NOMO-1 (cell line): ENCODE data around the gene MT1G.
"Not testable (repeated sequence)": the region's sequence is repeated elsewhere in the genome, so short reads cannot be mapped to it uniquely, and the experiment has no call there.

ENCODE experiments used
- DNase-seq, 2 experiments: peaks; one replicate each; lab custom pipeline; 2025; ENCODE audit not compliant: unreplicated experiment in 2 of 2; lab: John Stamatoyannopoulos, UW

The MT1G gene

GRCh38 chr16:56684926-56685590 lies 17.2 kb upstream of the MT1G start:
- no peak for DNase-seq

DNA sequence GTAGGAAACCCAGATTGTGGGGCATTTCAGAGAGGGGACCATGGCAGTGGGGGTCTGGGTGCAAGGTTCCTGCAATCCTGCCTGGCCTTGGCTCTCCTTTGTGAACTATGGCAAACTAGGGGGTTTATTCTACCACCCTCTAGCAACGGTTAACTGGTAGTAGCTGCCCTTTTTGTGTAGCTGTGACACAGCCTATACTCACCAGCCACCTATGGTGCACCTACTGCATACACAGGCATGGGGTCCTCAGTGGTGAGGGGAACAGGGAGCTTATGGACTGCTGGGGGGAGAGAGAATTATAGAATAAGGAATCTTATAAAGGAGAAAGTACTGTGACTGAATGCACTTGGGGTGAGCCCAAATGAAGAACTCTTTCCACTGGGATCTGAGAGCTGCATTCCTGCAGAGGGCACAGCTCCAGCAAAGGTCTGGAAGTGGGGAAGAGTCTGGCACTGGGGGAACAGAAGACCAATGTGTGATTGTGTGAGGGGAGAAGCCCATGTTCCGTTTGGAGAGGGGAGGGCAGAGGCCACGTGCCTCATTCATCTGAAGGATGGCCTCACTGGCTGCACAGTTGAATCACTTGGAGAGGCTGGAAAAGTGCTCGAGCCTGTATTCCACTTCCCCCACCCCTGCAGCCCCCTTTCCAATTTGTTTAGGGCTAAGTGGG lies 16.5 kb upstream of the MT1G start:
- DNase-seq: no peak

DNA sequence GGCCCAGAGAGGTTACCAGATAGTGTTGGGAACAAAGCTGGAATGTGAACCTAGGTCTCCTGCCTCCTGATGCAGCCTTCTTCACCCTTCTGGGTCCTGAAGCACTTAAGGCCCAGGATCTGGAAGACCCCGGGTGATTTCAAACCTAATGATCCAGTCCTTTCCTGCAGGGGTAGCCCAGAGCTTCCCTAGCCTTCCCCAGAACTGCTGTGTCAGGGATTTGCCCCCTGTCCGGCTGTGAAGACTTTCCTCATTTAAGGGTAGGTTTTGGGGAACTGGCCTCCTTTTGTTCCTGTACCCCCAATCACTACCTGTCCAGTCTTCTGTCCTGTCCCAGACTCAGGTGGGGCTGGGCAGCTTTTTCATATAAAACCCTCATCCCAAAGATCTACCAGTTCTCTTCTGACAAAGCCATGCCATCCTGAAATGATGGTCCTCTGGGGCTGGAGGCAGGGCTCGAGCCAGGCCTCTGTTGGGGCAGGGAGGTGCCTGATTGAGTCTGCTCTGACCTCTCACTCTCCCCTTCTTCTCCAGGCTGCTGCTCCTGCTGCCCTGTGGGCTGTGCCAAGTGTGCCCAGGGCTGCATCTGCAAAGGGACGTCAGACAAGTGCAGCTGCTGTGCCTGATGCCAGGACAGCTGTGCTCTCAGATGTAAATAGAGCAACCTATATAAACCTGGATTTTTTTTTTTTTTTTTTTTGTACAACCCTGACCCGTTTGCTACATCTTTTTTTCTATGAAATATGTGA lies 15.7 kb upstream of the MT1G start:
- no peak for DNase-seq

- DNase-seq: peak in 1 of 2 experiments; percentile 9
These were observed 15.0 kb upstream of the MT1G start for GRCh38 chr16:56682703-56683397.

- peak; percentile 92 to 96 for DNase-seq
These were observed 14.3 kb upstream of the MT1G start, which contains the start of gene MT1X for GRCh38 chr16:56681939-56682702. Gene MT1X, plus strand, starts transcription at chr16:56682470. Its CDS starts 71 bp downstream, at chr16:56682541.

- DNase-seq: peak; percentile 18 to 42
These were observed 12.0 kb upstream of the MT1G start for GRCh38 chr16:56679818-56680217.

- DNase-seq: no peak
These were observed 11.3 kb upstream of the MT1G start for GRCh38 chr16:56679078-56679730.

DNA sequence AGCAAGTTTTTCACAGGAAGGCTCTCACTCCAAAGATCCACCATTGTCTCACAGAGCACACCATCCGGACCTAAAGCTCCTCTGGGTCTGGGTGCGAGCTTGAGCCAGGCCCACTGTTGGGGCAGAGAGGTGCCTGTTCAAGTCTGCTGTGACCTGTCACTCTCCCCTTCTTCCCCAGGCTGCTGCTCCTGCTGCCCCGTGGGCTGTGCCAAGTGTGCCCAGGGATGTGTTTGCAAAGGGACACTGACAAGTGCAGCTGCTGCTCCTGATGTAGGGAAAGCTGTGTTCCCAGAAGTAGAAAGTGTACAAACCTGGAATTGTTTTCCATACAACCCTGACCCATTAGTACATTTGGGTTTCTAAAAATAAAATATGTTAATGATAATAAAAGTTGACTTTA lies 9.6 kb upstream of the MT1G start:
- no peak for DNase-seq

DNA sequence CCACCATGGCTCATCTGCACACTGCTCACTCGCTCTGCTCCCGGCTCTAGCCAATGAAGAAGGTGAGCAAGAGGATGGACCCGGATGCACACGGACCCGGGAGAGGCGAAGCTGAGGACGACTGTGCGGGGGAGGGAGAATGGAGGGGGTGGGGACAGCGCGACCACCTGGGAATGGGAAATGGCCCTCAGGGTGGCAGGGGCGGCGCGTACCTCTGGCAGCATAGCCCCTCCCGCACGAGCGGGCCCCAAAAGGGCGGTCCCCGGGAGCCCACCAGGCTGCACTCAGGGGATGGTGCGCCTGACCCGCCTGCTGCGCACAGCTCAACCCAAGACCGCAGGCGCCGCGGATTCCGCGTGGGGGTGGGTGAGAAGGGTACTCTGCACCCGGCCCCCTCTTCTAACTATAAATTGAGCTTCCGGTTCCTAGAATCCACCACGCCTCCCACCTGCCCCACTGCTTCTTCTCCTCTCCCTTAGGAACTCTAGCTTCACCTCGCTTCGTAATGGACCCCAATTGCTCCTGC lies 7.9 kb upstream of the MT1G start:
- DNase-seq: peak in 1 of 2 experiments; percentile 24

GRCh38 chr16:56674570-56674969 lies 6.7 kb upstream of the MT1G start:
- not testable (repeated sequence) for DNase-seq

DNA sequence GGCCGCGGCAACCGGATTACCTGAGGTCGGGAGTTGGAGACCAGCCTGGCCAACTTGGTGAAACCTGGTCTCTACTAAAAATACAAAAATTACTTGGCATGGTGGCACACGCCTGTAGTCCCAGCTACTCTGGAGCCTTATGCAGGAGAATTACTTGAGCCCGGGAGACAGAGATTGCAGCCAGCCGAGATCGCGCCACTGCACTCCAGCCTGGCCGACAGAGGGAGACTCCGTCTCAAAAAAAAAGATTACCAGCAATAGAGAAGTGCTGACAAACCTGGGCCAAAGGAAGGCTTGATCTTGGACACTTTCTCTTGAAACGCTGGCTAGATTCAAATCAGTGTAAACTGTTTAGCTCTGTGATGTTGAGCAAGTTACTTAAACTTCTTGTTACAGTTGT lies 6.1 kb upstream of the MT1G start:
- peak; percentile 51 to 67 for DNase-seq

DNA sequence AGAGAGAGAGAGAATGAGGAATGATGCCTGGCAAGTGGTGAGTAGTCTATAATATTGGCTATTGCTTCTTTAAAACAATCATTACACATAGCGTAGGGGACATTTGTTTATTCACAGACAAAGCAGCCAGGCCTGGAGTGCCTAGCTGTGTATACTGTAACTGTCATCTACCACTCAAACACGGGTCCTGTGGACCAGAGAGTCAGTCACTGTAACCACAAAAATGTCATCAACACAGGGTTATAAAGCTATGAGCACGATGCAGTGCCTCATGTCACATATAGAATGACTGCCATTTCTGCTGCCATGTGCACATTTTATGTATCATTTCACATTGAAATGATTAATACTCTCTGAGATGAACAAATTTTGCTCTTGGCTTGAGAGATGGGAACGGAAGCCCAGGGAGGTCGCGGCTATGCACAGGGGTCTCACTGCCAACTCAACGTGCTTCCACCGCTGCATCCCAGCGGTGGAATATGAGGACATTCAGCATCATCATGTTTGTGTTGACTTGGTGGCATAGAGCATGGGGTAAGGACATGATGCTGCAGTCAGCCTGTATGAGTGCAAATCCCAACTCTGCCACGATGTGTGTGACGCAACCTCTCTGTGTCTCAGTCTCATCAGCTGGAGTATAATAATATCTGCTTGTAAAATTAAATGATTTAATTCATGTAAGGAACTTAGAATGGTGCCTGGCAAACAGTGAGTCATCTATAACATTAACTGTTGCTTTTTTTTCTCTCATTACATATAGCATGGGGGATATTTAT lies 5.1 kb upstream of the MT1G start:
- peak in 1 of 2 experiments; percentile 8 for DNase-seq

DNA sequence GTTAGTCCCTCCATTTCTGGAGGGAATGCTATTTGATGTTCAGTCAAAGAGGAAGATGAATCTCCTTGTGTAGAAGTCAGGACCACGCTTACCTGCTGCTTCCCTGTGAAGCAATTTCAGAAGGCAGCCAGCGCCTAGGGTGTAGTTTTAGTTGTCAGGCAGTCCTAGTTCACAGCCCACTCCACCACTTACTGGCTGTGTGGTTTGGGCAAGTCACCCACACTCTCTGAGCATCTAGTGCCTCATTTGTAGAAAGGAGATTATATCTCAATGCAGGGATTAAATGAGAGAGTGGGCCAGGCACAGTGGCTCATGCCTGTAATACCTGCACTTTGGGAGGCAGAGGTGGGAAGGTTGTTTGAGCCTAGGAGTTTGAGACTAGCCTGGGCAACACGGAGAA lies 4.3 kb upstream of the MT1G start:
- not testable (repeated sequence) for DNase-seq

DNA sequence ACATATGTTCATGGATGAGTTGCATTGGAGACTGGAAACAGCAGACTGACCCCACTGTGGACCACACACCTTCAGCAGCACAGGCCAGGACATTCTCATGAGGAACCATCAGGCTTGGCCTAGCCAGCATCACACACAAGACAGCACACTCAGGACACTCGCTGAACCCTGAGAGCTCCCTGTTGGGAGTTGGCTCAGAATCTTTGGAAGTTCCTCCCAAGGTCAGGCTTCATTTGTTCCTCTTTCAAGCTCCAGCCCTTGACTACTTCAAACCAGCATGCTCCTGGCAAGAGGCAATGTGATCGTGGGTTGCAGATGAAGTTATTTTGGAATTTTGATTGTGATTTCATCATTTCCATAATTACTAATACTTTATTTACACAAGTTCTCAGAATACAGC lies 3.8 kb upstream of the MT1G start:
- not testable (repeated sequence) for DNase-seq

GRCh38 chr16:56670620-56670934 lies 2.7 kb upstream of the MT1G start:
- no peak for DNase-seq

DNA sequence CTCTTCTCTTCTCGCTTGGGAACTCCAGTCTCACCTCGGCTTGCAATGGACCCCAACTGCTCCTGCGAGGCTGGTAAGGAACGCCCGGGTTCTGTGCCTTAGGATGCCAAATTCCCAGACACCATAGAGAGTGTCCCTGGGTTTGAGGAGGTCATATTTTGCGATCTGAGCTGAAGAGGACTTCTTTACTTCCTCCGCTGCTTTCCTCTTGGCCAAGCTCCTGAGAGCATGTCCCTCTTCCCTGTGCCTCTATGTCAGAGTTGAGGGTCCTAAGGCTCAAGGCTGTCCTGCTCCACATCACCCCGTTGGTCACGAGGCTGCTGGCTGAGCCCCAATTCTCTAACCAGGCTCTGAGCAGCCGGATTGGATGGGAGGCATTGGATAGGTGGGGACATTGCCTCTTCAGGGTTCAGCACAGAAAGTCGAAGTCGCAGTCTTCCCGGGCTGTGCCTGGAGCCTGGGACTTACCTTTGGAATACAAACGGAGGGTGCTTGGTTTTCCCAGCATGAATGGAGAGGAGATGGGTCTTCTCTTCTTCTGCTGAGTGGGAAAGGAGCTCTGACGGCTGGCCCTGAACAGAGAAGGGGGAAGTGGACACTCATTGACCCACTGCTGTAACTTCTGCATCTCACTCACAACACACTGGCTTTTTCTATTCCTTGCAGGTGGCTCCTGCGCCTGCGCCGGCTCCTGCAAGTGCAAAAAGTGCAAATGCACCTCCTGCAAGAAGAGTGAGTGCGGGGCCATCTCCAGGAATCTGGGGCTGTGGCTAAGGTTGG lies 2.2 kb upstream of the MT1G start:
- peak in 1 of 2 experiments; percentile 35 for DNase-seq

- DNase-seq: peak; percentile 55 to 77
These were observed 1.4 kb upstream of the MT1G start, which contains the start of gene MT1H for GRCh38 chr16:56669005-56669839. Gene MT1H, plus strand, starts transcription at chr16:56669814. Its CDS starts 71 bp downstream, at chr16:56669885.
